Measurements from ENCODE around the gene FOXN3. TPM values are rescaled to one million over a fixed set of nuclear protein-coding genes. Genes with fewer than 3 reads are reported as not detected.

Gene FOXN3
- polyA plus RNA-seq, 4 donors = 22.0 to 47.3 (median 43.3) TPM

- Histone ChIP-seq H3K36me3 (ENCODE audit: control insufficient read depth in 3 of 3, insufficient read depth in 2 of 3, low read depth in 1 of 3, low read length in 3 of 3) (peaks cover 0 to 42% (median 2%) of the 10 kb centered on the region in 3 donors), H3K27me3 (ENCODE audit: control insufficient read depth in 3 of 3, insufficient read depth in 3 of 3, low read length in 3 of 3) (no peaks in the 10 kb centered on the region), H3K4me3 (ENCODE audit: low read depth in 1 of 3, low read length in 3 of 3) (no peak overlapping the region), H3K27ac (ENCODE audit: low read depth in 1 of 3, low read length in 2 of 3) (no peak overlapping the region), H3K9me3 (ENCODE audit: control insufficient read depth in 2 of 2, insufficient read depth in 1 of 2, low read depth in 1 of 2, low read length in 1 of 2) (no peaks in the 10 kb centered on the region), H3K4me1 (ENCODE audit: control insufficient read depth in 3 of 3, insufficient read depth in 2 of 3, low read depth in 1 of 3, low read length in 2 of 3) (no peaks in the 10 kb centered on the region)
- WGBS, 3 donors = 74 to 78% (median 76%) methylated on average over 5 of the region's 5 CpGs
- FAIRE-seq = no peak
- DNase-seq = no peak
Measured at GRCh38 chr14:89289477-89289876, 127.6 kb downstream of the FOXN3 start.

DNA sequence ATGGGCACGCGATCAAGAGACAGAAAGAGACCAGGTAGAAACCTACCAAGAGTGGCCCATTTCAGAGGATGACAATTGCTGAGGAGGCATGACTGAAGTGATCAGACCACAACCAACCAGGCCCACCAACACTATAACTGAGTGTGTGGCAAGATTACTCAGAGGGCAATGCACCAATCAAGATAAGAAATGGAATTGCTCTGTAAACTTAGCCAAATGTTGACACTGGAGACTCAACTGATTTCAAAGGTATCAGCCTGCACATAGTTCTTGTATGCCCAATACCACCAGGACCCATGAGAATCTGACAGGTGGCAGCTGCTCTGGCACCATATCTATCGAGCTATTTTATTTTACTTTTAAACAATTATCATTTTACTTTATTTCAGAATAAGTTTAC is 128.9 kb downstream of the FOXN3 start:
- WGBS, 3 donors = 74 to 89% (median 77%) methylated on average over 3 of the region's 3 CpGs

GRCh38 chr14:89284333-89285058 is 132.5 kb downstream of the FOXN3 start:
- no peak for FAIRE-seq
- Histone ChIP-seq H3K9me3 (ENCODE audit: control insufficient read depth in 2 of 2, insufficient read depth in 1 of 2, low read depth in 1 of 2, low read length in 1 of 2) (no peaks in the 10 kb centered on the region), H3K4me3 (ENCODE audit: low read depth in 1 of 3, low read length in 3 of 3) (no peak overlapping the region), H3K36me3 (ENCODE audit: control insufficient read depth in 3 of 3, insufficient read depth in 2 of 3, low read depth in 1 of 3, low read length in 3 of 3) (peaks cover 0 to 22% (median 11%) of the 10 kb centered on the region in 3 donors), H3K27ac (ENCODE audit: low read depth in 1 of 3, low read length in 2 of 3) (no peak overlapping the region), H3K4me1 (ENCODE audit: control insufficient read depth in 3 of 3, insufficient read depth in 2 of 3, low read depth in 1 of 3, low read length in 2 of 3) (no peaks in the 10 kb centered on the region), H3K27me3 (ENCODE audit: control insufficient read depth in 3 of 3, insufficient read depth in 3 of 3, low read length in 3 of 3) (no peaks in the 10 kb centered on the region)
- DNase-seq = no peak
- 85 to 94% (median 91%) methylated on average over 13 of the region's 13 CpGs for WGBS, 3 donors

More for the DNA sequence above, 128.9 kb downstream of the FOXN3 start:
- H3K4me3 ChIP-seq (ENCODE audit: low read depth in 1 of 3, low read length in 3 of 3) = no peak overlapping the region
- H3K27me3 ChIP-seq (ENCODE audit: control insufficient read depth in 3 of 3, insufficient read depth in 3 of 3, low read length in 3 of 3) = no peaks in the 10 kb centered on the region
- H3K9me3 ChIP-seq (ENCODE audit: control insufficient read depth in 2 of 2, insufficient read depth in 1 of 2, low read depth in 1 of 2, low read length in 1 of 2) = no peaks in the 10 kb centered on the region
- no peaks in the 10 kb centered on the region for H3K4me1 ChIP-seq (ENCODE audit: control insufficient read depth in 3 of 3, insufficient read depth in 2 of 3, low read depth in 1 of 3, low read length in 2 of 3)
- FAIRE-seq (no peak), DNase-seq (no peak)
- peaks cover 0 to 33% (median 4%) of the 10 kb centered on the region in 3 donors for H3K36me3 ChIP-seq (ENCODE audit: control insufficient read depth in 3 of 3, insufficient read depth in 2 of 3, low read depth in 1 of 3, low read length in 3 of 3)
- no peak overlapping the region for H3K27ac ChIP-seq (ENCODE audit: low read depth in 1 of 3, low read length in 2 of 3)

DNA sequence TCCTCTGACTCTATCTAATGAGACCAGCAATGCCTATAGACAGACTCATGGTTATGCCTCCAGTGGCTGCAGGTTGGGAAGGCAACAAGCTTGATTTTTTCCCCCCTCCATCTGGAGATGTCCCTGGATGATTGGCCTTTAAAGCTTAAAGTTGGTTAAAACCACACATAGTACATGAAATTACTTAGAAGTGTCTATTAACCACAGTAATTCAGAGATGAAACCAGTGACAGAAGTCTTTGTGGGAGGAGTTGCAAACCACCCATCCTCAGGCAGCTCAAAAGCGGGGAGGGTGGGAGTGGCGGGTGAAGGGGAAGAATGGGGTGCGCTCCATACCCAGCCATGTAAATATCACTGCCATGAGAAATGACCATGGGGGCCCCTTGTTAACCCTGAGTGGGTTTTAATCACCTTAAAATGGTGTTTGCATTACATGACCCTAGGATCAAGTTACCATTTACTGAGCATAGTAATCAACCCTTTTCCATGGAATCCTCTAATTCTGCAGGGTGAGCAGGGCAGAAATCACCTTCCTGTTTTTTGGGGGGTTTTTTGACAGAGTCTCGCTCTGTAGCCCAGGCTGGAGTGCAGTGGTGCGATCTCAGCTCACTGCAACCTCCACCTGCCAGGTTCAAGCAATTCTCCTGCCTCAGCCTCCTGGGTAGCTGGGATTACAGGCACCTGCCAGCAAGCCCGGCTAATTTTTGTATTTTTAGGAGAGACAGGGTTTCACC is 133.5 kb downstream of the FOXN3 start:
- FAIRE-seq (no peak), DNase-seq (peak in 1 of 2 donors; percentile 17)
- 70 to 83% (median 80%) methylated on average over 6 of the region's 6 CpGs for WGBS, 3 donors
- H3K27me3 ChIP-seq (ENCODE audit: control insufficient read depth in 3 of 3, insufficient read depth in 3 of 3, low read length in 3 of 3) = no peaks in the 10 kb centered on the region
- no peak overlapping the region for H3K27ac ChIP-seq (ENCODE audit: low read depth in 1 of 3, low read length in 2 of 3)
- no peak overlapping the region for H3K4me3 ChIP-seq (ENCODE audit: low read depth in 1 of 3, low read length in 3 of 3)
- no peaks in the 10 kb centered on the region for H3K4me1 ChIP-seq (ENCODE audit: control insufficient read depth in 3 of 3, insufficient read depth in 2 of 3, low read depth in 1 of 3, low read length in 2 of 3)
- H3K9me3 ChIP-seq (ENCODE audit: control insufficient read depth in 2 of 2, insufficient read depth in 1 of 2, low read depth in 1 of 2, low read length in 1 of 2) = no peaks in the 10 kb centered on the region
- H3K36me3 ChIP-seq (ENCODE audit: control insufficient read depth in 3 of 3, insufficient read depth in 2 of 3, low read depth in 1 of 3, low read length in 3 of 3) = peaks cover 0 to 22% (median 11%) of the 10 kb centered on the region in 3 donors

GRCh38 chr14:89282191-89282590 is 134.8 kb downstream of the FOXN3 start:
- Histone ChIP-seq H3K4me1 (ENCODE audit: control insufficient read depth in 3 of 3, insufficient read depth in 2 of 3, low read depth in 1 of 3, low read length in 2 of 3) (no peaks in the 10 kb centered on the region), H3K27me3 (ENCODE audit: control insufficient read depth in 3 of 3, insufficient read depth in 3 of 3, low read length in 3 of 3) (no peaks in the 10 kb centered on the region), H3K9me3 (ENCODE audit: control insufficient read depth in 2 of 2, insufficient read depth in 1 of 2, low read depth in 1 of 2, low read length in 1 of 2) (no peaks in the 10 kb centered on the region), H3K27ac (ENCODE audit: low read depth in 1 of 3, low read length in 2 of 3) (no peak overlapping the region), H3K36me3 (ENCODE audit: control insufficient read depth in 3 of 3, insufficient read depth in 2 of 3, low read depth in 1 of 3, low read length in 3 of 3) (peaks cover 0 to 25% (median 11%) of the 10 kb centered on the region in 3 donors), H3K4me3 (ENCODE audit: low read depth in 1 of 3, low read length in 3 of 3) (no peak overlapping the region)
- 94 to 96% (median 94%) methylated on average over 4 of the region's 4 CpGs for WGBS, 3 donors
- DNase-seq (no peak), FAIRE-seq (no peak)

DNA sequence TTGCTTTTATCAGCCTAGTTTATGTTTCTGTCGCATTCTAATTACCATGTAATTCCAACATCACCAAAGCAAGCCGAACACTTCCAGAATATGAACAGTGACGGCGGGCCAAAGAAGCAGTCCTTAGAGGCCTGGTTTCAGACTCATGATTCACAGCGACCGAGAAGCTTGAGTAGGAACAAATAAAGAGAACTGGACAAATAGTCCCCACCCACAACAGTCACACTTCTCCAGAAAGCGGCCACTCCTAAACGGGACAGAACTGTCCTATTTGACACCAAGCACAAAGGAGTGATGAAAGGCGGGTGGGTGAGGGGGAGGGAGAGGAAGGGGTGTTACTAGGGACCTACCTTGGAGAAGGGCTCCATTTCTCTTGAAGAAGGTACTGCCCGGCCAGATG is 136.4 kb downstream of the FOXN3 start:
- H3K36me3 ChIP-seq (ENCODE audit: control insufficient read depth in 3 of 3, insufficient read depth in 2 of 3, low read depth in 1 of 3, low read length in 3 of 3) = peaks cover 0 to 27% (median 11%) of the 10 kb centered on the region in 3 donors
- H3K27ac ChIP-seq (ENCODE audit: low read depth in 1 of 3, low read length in 2 of 3) = no peak overlapping the region
- DNase-seq (no peak), FAIRE-seq (no peak)
- no peak overlapping the region for H3K4me3 ChIP-seq (ENCODE audit: low read depth in 1 of 3, low read length in 3 of 3)
- peaks cover 0 to 6% (median 0%) of the 10 kb centered on the region in 3 donors for H3K4me1 ChIP-seq (ENCODE audit: control insufficient read depth in 3 of 3, insufficient read depth in 2 of 3, low read depth in 1 of 3, low read length in 2 of 3)
- H3K27me3 ChIP-seq (ENCODE audit: control insufficient read depth in 3 of 3, insufficient read depth in 3 of 3, low read length in 3 of 3) = no peaks in the 10 kb centered on the region
- 92 to 95% (median 93%) methylated on average over 10 of the region's 10 CpGs for WGBS, 3 donors
- H3K9me3 ChIP-seq (ENCODE audit: control insufficient read depth in 2 of 2, insufficient read depth in 1 of 2, low read depth in 1 of 2, low read length in 1 of 2) = no peaks in the 10 kb centered on the region

DNA sequence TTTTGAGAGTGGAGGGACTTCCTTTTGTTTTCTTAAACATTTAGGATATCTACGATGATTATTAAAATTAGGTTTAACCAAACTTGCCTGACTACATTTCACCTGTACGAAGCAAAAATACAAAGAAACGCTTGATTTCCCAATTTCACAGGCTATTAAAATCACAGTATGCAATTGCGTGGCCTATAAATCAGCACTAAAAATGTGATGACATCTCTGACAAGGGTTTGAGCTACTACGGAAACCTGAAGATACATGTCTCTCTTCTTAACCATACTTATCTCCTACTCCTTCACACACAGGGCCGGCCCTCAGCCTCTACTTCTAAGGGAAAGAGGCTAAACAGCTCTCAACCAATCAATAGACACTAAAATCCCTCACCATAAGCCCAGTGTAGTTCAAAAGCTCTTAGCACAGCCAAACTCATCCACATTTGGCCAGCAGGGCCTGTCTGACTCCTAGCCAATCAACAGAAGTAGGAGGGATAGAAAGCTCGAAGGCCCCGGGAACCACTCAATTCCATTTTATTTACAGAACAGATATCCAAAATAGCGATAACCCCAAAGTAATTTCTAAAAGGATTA is 137.3 kb downstream of the FOXN3 start:
- WGBS, 3 donors = 94 to 97% (median 95%) methylated on average over 9 of the region's 9 CpGs
- H3K27me3 ChIP-seq (ENCODE audit: control insufficient read depth in 3 of 3, insufficient read depth in 3 of 3, low read length in 3 of 3) = no peaks in the 10 kb centered on the region
- no peak for FAIRE-seq
- no peak for DNase-seq
- H3K36me3 ChIP-seq (ENCODE audit: control insufficient read depth in 3 of 3, insufficient read depth in 2 of 3, low read depth in 1 of 3, low read length in 3 of 3) = peaks cover 0 to 26% (median 11%) of the 10 kb centered on the region in 3 donors
- no peak overlapping the region for H3K27ac ChIP-seq (ENCODE audit: low read depth in 1 of 3, low read length in 2 of 3)
- H3K9me3 ChIP-seq (ENCODE audit: control insufficient read depth in 2 of 2, insufficient read depth in 1 of 2, low read depth in 1 of 2, low read length in 1 of 2) = no peaks in the 10 kb centered on the region
- H3K4me3 ChIP-seq (ENCODE audit: low read depth in 1 of 3, low read length in 3 of 3) = no peak overlapping the region
- H3K4me1 ChIP-seq (ENCODE audit: control insufficient read depth in 3 of 3, insufficient read depth in 2 of 3, low read depth in 1 of 3, low read length in 2 of 3) = peaks cover 0 to 6% (median 0%) of the 10 kb centered on the region in 3 donors

GRCh38 chr14:89277203-89277602 is 139.8 kb downstream of the FOXN3 start:
- Histone ChIP-seq H3K9me3 (ENCODE audit: control insufficient read depth in 2 of 2, insufficient read depth in 1 of 2, low read depth in 1 of 2, low read length in 1 of 2) (no peaks in the 10 kb centered on the region), H3K27me3 (ENCODE audit: control insufficient read depth in 3 of 3, insufficient read depth in 3 of 3, low read length in 3 of 3) (no peaks in the 10 kb centered on the region), H3K4me3 (ENCODE audit: low read depth in 1 of 3, low read length in 3 of 3) (no peak overlapping the region), H3K27ac (ENCODE audit: low read depth in 1 of 3, low read length in 2 of 3) (no peak overlapping the region), H3K4me1 (ENCODE audit: control insufficient read depth in 3 of 3, insufficient read depth in 2 of 3, low read depth in 1 of 3, low read length in 2 of 3) (peaks cover 0 to 6% (median 0%) of the 10 kb centered on the region in 3 donors), H3K36me3 (ENCODE audit: control insufficient read depth in 3 of 3, insufficient read depth in 2 of 3, low read depth in 1 of 3, low read length in 3 of 3) (peaks cover 0 to 23% (median 8%) of the 10 kb centered on the region in 3 donors)
- DNase-seq (no peak), FAIRE-seq (no peak)
- WGBS, 3 donors = 90 to 98% (median 94%) methylated on average over 6 of the region's 6 CpGs

All from small intestine (tissue), 7 donors.